Esophagus muscularis mucosa (tissue), 4 donors: ENCODE measurements around the gene RHBDD1.

ENCODE experiments used
- CTCF ChIP-seq, 3 experiments: fragments of 200-600 bp in 2 of 3; fragments of 450-650 bp in 1 of 3; sonication (generic) in 2 of 3; IDR thresholded peaks; one replicate each; pipeline ENCODE4 v1.5.1; 2017 to 2019; ENCODE audit warnings: antibody characterized with exemption in 3 of 3, mild to moderate bottlenecking in 2 of 3, moderate library complexity in 1 of 3
- EP300 ChIP-seq: sonication (generic); formaldehyde crosslinking; IDR thresholded peaks from one replicate; pipeline ENCODE4 v1.6.1; 2017; ENCODE audit warnings: antibody characterized with exemption
- POLR2A ChIP-seq: fragments of 450-650 bp; IDR thresholded peaks from one replicate; pipeline ENCODE4 v1.6.1; 2017; ENCODE audit warnings: antibody characterized with exemption, moderate library complexity, mild to moderate bottlenecking, low read depth
- POLR2AphosphoS5 ChIP-seq, 2 donors: sonication (generic); formaldehyde crosslinking; IDR thresholded peaks; one replicate each; pipeline ENCODE4 v1.6.1; 2017; ENCODE audit warnings: antibody characterized with exemption in 2 of 2

- no peak for TF ChIP-seq EP300
- no peak for TF ChIP-seq CTCF (IDR thresholded peaks at IDR 0.05)
- no peak for TF ChIP-seq POLR2A
- TF ChIP-seq POLR2AphosphoS5 (IDR thresholded peaks at IDR 0.05) = no peak
Observed at GRCh38 chr2:227038550-227039189, 202.8 kb downstream of the RHBDD1 start.
